Activated T-cell treated with anti-CD3 and anti-CD28 coated beads, Interleukin-2, amount 50 U/mL, for 24 hours (primary cell): ENCODE results near the gene ADAD1.

ENCODE experiments used
- DNase-seq: peaks from one replicate; pipeline ENCODE4 v3.0.0-alpha.2; 2020
- H3K27ac Mint-ChIP-seq: 2 replicates; pipeline ENCODE4 v1.8.0; 2020; ENCODE audit warnings: mild to moderate bottlenecking, mixed read lengths
- H3K27me3 Mint-ChIP-seq: 2 replicates; pipeline ENCODE4 v1.8.0; 2020; ENCODE audit warnings: mixed read lengths
- H3K36me3 Mint-ChIP-seq: 2 replicates; pipeline ENCODE4 v1.8.0; 2020; ENCODE audit warnings: low read depth, mixed read lengths
- H3K4me1 Mint-ChIP-seq: 2 replicates; pipeline ENCODE4 v1.8.0; 2020; ENCODE audit warnings: low read depth, mixed read lengths
- H3K4me3 Mint-ChIP-seq: 2 replicates; pipeline ENCODE4 v1.8.0; 2020; ENCODE audit warnings: mild to moderate bottlenecking, moderate library complexity, mixed read lengths
- H3K9me3 Mint-ChIP-seq: 2 replicates; pipeline ENCODE4 v1.8.0; 2020; ENCODE audit warnings: mixed read lengths

ADAD1 gene

GRCh38 chr4:122393276-122393675, 14.5 kb downstream of the ADAD1 start:
- no peak for DNase-seq

GRCh38 chr4:122403861-122404260, 25.1 kb downstream of the ADAD1 start:
- no peak overlapping the region for H3K4me3 Mint-ChIP-seq
- no peaks in the 10 kb centered on the region for H3K4me1 Mint-ChIP-seq

More at GRCh38 chr4:122393276-122393675, 14.5 kb downstream of the ADAD1 start:
- no peaks in the 10 kb centered on the region for H3K4me1 Mint-ChIP-seq
- no peaks in the 10 kb centered on the region for H3K27me3 Mint-ChIP-seq
- H3K36me3 Mint-ChIP-seq: no peaks in the 10 kb centered on the region
- H3K9me3 Mint-ChIP-seq: peaks cover 9% of the 10 kb centered on the region
- H3K27ac Mint-ChIP-seq: no peak overlapping the region
- H3K4me3 Mint-ChIP-seq: no peak overlapping the region

DNA sequence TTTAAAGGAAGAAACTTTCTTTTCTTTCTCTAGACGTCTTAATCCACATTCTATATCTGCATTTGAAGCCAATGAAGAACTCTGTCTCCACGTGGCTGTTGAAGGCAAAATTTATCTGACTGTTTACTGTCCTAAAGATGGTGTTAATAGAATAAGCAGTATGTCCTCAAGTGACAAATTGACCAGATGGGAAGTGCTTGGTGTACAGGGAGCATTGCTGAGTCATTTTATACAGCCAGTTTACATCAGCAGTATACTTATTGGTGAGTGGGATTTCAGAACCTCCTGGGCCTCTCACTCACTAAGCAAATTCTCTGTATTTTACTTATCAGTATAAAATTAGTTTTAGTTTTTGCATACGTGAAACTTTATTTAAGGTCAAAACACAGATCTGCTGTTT, 33.7 kb downstream of the ADAD1 start:
- Mint-ChIP-seq H3K27me3 (no peaks in the 10 kb centered on the region), H3K9me3 (no peaks in the 10 kb centered on the region), H3K36me3 (no peaks in the 10 kb centered on the region), H3K27ac (no peak overlapping the region), H3K4me3 (no peak overlapping the region), H3K4me1 (peaks cover 2% of the 10 kb centered on the region)
- no peak for DNase-seq

More at GRCh38 chr4:122403861-122404260, 25.1 kb downstream of the ADAD1 start:
- Mint-ChIP-seq H3K27me3 (no peaks in the 10 kb centered on the region), H3K27ac (no peak overlapping the region), H3K9me3 (no peaks in the 10 kb centered on the region), H3K36me3 (no peaks in the 10 kb centered on the region)
- DNase-seq: no peak

DNA sequence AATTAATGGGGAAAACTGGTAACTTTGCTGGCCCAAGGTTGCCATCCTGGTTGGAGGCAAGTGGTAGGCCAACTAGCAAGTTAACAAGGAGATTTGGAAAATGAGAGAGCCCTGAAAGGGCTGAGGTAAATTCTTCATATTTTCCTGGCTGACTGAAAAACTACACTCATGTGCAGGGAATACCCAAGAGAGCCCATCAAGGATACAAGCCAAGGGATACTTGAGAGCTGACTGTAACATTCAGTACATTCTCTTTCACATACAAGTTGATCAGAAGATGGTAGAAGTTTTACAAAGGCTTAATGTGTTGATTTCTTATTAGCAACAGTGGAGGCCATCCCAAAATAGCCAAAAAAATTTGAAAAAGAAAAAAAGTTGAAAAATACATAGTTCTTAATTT, 44.4 kb downstream of the ADAD1 start:
- H3K4me1 Mint-ChIP-seq: no peaks in the 10 kb centered on the region

GRCh38 chr4:122431351-122431750, 52.5 kb downstream of the ADAD1 start:
- Mint-ChIP-seq H3K36me3 (no peaks in the 10 kb centered on the region), H3K27ac (no peak overlapping the region), H3K27me3 (no peaks in the 10 kb centered on the region), H3K4me3 (no peak overlapping the region), H3K9me3 (no peaks in the 10 kb centered on the region), H3K4me1 (peaks cover 22% of the 10 kb centered on the region)
- no peak for DNase-seq

More for the DNA sequence above, 44.4 kb downstream of the ADAD1 start:
- Mint-ChIP-seq H3K27me3 (no peaks in the 10 kb centered on the region), H3K27ac (no peak overlapping the region), H3K9me3 (peaks cover 5% of the 10 kb centered on the region), H3K36me3 (peaks cover 4% of the 10 kb centered on the region), H3K4me3 (no peak overlapping the region)
- no peak for DNase-seq

DNA sequence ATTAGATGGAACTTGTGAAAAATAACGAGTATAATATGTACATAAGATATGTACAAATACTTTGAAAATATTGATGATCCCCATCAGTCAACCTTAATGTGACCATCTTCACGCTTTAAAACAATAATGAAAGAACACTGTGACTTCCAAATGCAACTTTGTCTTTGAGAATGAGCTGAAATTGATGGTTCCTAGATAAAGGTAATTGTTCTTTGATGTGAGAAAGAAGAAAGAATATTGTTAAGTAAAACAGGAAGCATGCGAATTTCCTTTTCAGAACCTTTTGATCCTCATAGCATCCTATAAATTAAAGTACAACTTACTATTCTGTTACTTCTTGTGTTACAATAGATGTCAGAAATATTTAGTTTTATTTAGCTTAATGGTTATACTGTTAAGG, 55.5 kb downstream of the ADAD1 start:
- Mint-ChIP-seq H3K4me3 (no peak overlapping the region), H3K36me3 (no peaks in the 10 kb centered on the region), H3K9me3 (no peaks in the 10 kb centered on the region), H3K27ac (no peak overlapping the region), H3K27me3 (no peaks in the 10 kb centered on the region), H3K4me1 (peaks cover 22% of the 10 kb centered on the region)
- DNase-seq: no peak

GRCh38 chr4:122450847-122451246, 72.0 kb downstream of the ADAD1 start:
- H3K4me3 Mint-ChIP-seq: peak overlapping the region; percentile 38
- H3K9me3 Mint-ChIP-seq: no peaks in the 10 kb centered on the region
- H3K36me3 Mint-ChIP-seq: peaks cover 68% of the 10 kb centered on the region
- DNase-seq: peak; percentile 51
- H3K27ac Mint-ChIP-seq: peak overlapping the region; percentile 85
- H3K4me1 Mint-ChIP-seq: peaks cover 25% of the 10 kb centered on the region
- no peaks in the 10 kb centered on the region for H3K27me3 Mint-ChIP-seq

DNA sequence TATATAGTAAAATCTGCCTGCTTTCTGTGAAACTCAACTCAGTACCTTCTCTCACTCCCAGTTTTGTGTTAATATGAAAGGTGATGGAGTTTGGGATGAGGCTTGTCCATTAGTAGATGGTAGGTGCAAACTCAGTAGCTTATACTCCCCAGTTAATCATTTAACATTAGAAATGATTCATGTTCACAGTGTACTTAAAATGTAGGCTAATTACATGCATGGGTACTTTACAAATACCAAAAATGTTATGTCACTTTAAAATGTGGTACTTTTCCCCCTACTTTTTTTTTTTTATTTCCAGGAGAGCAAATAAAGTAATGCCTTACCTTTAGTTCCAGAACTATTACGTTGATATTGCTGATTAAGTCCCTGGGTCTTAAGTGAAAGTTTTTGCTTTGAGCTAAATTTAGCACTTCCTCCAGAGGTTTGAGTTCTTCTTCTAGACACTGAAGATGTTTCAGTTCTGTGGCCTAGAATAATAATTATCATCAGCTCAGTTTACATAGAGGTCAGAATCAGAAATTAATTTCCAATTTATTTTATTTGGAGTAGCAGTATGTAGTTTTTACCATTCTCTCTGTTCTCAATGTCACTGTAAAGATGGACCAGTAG, 74.7 kb downstream of the ADAD1 start:
- Mint-ChIP-seq H3K27me3 (no peaks in the 10 kb centered on the region), H3K9me3 (no peaks in the 10 kb centered on the region), H3K27ac (peak overlapping the region; percentile 88), H3K36me3 (peaks cover 64% of the 10 kb centered on the region), H3K4me1 (peaks cover 49% of the 10 kb centered on the region), H3K4me3 (peak overlapping the region; percentile 76)
- DNase-seq: no peak

DNA sequence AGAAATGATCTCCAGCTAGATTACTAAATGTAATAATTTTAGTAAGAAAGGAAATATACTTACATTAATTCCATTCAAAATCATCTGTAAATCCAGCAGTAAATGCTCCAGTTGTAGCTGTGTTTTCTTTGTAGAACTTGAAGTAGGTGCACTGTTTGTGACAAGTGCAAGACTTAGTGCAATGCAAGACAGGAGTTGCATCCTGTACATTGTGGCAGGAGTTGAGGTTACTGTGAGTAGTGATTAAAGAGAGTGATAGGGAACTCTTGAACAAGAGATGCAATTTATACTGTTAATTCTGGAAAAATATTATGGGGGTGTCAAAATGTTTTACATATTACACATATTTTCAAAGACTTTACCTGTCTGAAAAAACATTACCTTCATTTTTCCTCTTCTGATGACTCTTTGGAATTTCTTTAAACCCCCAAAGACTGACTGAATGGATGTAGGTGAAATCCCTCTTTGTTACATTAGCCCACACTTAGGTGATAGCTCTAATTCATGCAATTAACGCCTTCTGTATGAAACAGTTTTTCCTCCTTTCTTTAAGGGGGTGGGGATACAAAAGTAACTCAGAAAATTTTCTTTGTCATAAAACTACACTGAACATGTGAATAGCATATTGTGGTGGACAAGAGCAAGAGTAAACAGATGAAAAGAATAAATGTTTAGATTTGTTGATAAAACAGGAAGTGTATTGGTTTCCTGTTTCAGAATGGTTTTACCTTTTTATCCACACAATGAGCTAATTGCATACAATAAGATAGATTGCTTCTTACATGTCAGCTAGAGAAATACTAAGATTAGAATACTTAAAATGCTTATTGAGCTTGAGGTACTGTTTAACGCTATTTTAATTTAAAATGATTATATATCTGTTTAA, 77.7 kb downstream of the ADAD1 start, which contains the start of gene IL2:
Gene IL2 (minus strand): TSS at position 495 of the 886 bp plus-strand sequence. CDS start 285 bp downstream, at position 210.
- Mint-ChIP-seq H3K9me3 (no peaks in the 10 kb centered on the region), H3K27ac (peak within 1 kb of the TSS; percentile 90), H3K27me3 (no peaks in the 10 kb centered on the region), H3K4me1 (peaks cover 59% of the 10 kb centered on the region), H3K36me3 (peaks cover 40% of the 10 kb centered on the region), H3K4me3 (peak within 1 kb of the TSS; percentile 76)
- no peak for DNase-seq

- H3K4me1 Mint-ChIP-seq: peaks cover 47% of the 10 kb centered on the region
- peak overlapping the region; percentile 71 for H3K4me3 Mint-ChIP-seq
- peaks cover 5% of the 10 kb centered on the region for H3K9me3 Mint-ChIP-seq
- peak; percentile 43 for DNase-seq
- peaks cover 24% of the 10 kb centered on the region for H3K36me3 Mint-ChIP-seq
- H3K27me3 Mint-ChIP-seq: no peaks in the 10 kb centered on the region
- H3K27ac Mint-ChIP-seq: peak overlapping the region; percentile 90
Observed at GRCh38 chr4:122458625-122459024, 79.8 kb downstream of the ADAD1 start.

DNA sequence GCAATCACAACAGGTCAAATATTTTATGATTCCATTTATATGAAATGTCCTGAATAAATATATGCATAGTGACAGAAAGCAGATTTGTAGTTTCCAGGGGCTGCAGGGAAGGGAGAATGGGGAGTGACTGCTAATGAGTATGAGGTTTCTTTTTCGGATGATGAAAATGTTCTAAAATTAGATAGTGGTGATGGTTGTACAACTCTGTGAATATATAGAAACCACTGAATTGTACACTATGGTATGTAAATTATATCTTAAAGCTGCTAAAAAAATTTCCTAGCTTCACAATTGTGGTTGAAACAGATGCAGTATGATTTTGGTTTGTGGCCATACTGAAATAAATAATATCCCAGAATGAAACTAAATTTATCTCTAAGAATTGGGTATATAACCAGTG, 90.6 kb downstream of the ADAD1 start:
- no peak overlapping the region for H3K4me3 Mint-ChIP-seq
- no peaks in the 10 kb centered on the region for H3K27me3 Mint-ChIP-seq
- H3K4me1 Mint-ChIP-seq: peaks cover 6% of the 10 kb centered on the region
- no peak for DNase-seq
- peaks cover 16% of the 10 kb centered on the region for H3K9me3 Mint-ChIP-seq
- no peak overlapping the region for H3K27ac Mint-ChIP-seq
- H3K36me3 Mint-ChIP-seq: no peaks in the 10 kb centered on the region

- Mint-ChIP-seq H3K4me3 (no peak overlapping the region), H3K27ac (no peak overlapping the region)
Observed at GRCh38 chr4:122475233-122475632, 96.4 kb downstream of the ADAD1 start.

GRCh38 chr4:122476126-122476525, 97.3 kb downstream of the ADAD1 start:
- Mint-ChIP-seq H3K36me3 (no peaks in the 10 kb centered on the region), H3K9me3 (peaks cover 9% of the 10 kb centered on the region), H3K4me1 (peaks cover 17% of the 10 kb centered on the region), H3K4me3 (no peak overlapping the region), H3K27me3 (no peaks in the 10 kb centered on the region), H3K27ac (no peak overlapping the region)
- DNase-seq: no peak

More at GRCh38 chr4:122475233-122475632, 96.4 kb downstream of the ADAD1 start:
- no peaks in the 10 kb centered on the region for H3K36me3 Mint-ChIP-seq
- peaks cover 17% of the 10 kb centered on the region for H3K4me1 Mint-ChIP-seq
- H3K27me3 Mint-ChIP-seq: no peaks in the 10 kb centered on the region
- H3K9me3 Mint-ChIP-seq: peaks cover 9% of the 10 kb centered on the region
- DNase-seq: no peak

DNA sequence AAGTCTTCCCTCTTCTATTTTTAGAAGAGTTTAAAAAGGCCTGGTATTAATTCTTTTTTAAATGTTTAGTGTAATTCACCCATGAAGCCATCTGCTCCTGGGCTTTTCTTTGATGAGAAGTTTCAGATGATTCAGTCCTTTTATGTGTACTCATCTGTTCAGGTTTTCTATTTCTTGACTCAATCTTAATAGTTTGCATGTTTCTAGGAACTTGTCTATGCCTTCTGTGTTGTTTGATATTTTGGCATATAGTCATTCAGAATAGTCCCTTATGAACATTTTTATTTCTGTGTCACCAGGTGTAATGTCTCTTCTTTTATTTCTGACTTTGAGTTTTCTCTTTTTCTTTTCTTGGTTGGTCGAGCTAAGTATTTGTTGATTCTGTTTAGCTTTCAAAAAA, 97.9 kb downstream of the ADAD1 start:
- no peak for DNase-seq
- Mint-ChIP-seq H3K4me3 (no peak overlapping the region), H3K9me3 (peaks cover 9% of the 10 kb centered on the region), H3K36me3 (no peaks in the 10 kb centered on the region), H3K27me3 (no peaks in the 10 kb centered on the region), H3K27ac (no peak overlapping the region), H3K4me1 (peaks cover 17% of the 10 kb centered on the region)
